GM18909 (cell line): ENCODE measurements around the gene GPC6.

Experiments
- ATAC-seq: cut with Tn5 transposase; IDR thresholded peaks from one replicate; pipeline ENCODE4 v1.9.1; 2021; ENCODE audit warnings: mild to moderate bottlenecking; ENCODE audit not compliant: unreplicated experiment, poor library complexity

The GPC6 gene

DNA sequence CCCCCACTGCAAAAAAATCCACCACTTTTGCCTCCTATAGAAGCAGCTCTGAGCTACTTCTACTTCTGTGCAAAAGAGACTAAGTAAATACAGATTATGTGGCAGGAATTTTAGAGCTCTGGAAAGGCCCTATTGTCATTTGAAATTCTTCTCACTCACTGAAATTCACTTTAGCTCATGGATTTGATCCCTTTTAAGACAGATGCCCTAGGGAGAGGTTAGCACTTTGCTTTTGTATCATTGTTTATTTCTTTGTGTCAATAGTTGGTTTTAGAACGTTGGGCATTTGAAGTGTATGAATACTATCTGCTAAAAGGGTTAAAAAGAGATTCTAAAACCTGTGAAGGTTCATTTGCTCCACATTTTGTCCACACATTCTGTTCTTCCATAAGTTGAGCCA, 528.7 kb downstream of the GPC6 start:
- no peak for ATAC-seq

DNA sequence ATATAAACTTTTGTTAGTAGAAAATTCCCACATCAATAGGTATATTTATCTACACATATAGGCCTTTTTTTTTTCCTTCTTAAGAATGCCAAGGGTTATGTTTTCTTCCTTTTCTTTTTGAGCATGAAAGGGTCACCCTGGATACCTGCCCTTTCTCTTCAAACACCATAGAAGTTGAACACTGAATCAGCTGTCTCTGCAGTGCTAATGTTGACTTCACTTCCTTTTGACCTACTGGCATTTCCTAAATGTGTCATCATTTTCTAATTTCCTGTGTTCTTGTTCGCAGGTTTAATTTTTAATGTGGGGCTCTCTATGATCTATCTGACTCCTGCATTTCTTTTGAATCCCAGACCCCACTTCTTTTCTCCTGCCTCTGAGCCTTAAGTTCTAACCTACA, 532.0 kb downstream of the GPC6 start:
- no peak for ATAC-seq

DNA sequence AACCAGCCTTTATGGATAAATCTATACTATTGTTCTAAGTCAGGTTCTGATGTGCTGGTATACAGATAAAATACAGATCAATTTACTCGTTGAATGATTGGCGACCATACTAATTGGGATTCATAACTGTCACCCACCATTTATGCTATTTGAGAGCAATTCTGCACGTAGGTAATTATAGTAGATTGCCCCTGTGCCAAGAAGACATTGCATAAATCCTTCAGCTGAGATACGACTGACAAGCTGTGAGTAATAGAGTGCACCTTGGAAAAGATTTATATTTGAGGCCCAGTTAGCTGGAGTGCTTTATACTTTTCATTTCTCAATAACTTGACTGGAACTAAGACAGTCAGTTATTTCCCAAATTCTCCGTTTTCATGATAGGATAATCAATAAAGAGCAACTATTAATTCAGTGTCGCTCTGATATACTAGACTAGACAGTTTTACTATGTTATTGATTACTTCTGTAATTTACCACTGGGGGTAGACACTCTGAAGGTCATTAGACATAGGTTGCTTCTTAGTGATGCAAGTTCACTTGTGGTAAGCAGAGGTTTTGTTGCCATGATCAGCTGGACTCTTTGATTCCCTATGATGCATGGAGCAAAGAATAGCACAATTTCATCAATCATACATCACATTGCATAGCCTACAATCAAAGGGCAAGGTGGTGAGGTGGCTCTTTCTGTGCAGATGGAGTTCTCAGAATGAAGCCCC, 536.3 kb downstream of the GPC6 start:
- no peak for ATAC-seq

DNA sequence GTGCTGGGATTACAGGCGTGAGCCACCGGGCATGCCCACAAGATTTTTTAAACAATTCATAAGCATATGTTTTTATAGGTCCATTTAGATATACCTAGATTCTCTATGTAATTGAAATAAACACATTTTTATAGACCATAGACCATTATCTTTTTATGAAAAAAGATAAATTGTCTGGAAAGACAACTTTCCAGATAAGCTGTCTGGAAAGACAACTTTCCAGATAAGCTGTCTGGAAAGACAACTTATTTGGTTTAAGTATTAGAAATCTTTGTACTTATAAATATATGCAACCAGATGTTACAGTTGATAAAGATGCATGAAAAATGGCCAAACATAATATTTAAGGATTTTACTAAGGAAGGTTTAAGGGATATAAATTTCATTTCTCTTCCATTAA, 538.5 kb downstream of the GPC6 start:
- ATAC-seq, result no peak

DNA sequence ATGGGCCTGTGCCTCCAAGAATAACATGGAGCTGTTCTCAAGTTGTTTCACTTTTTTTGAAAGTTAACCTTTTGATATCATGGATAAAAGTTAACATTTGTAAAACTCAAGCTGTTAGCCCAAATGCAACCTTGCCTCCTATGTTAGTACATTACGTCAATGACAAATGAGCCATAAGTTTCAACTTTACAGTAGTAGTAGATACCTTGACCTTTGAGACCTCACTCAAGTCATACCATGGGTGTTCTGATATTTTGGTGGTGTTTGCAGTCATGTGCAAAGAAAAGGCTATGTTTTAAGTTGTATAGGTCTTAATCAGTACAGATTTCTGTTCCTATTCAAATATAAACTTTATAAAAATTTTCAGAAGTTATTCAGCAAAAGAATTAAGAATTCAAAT, 539.2 kb downstream of the GPC6 start:
- ATAC-seq, result no peak

DNA sequence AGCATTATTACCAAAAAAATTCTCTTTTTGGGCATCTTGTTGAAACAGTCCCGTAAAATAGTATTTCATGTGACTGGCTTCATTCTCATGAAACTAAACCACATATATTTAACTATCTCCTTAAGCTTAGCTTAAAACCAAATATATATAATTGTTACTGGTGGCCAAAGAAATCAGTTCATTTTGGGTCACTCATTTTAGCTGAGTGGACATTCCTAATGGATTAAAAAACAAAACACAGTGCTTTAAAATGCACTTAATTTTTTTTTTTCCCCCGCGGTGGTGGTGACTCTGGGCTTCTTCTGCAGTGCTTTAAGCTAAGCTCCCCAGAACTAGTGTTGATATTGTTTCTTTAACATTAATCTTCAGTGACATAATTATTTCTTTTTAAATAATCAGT, 540.1 kb downstream of the GPC6 start:
- no peak for ATAC-seq

DNA sequence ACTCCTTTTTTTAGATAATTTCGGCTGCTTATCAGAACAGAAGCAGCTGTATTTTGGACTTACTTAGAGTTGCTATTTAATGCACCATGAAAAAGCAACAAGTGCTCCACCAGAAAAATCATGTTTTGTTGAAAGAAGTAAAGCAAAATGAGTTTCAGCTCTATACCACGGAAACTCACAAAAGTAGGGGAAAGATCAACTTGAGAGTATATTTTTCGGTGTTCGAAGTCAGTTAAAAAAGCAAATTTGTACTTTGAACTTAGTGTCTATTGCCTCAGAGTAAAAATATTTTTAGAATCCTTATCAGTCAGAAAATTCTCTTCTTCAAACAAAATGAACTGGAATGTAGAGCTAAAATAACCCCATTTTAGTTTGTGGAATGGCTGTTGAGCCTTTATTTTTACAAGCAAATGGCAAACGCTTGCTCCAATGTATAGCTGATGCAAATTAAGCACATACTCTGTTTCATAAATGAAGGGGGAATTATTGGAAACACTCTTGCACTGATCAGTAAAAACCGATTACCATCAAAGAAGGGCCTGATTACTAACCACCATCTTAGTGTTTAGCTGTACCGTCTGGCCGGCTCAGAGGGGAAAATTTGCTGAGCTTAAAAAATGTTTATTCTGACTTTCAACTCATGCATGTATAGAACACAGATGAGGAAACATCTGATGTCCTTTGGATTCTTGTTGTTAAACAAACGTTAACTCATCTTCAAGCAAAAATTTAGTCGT, 540.7 kb downstream of the GPC6 start:
- ATAC-seq, result no peak

DNA sequence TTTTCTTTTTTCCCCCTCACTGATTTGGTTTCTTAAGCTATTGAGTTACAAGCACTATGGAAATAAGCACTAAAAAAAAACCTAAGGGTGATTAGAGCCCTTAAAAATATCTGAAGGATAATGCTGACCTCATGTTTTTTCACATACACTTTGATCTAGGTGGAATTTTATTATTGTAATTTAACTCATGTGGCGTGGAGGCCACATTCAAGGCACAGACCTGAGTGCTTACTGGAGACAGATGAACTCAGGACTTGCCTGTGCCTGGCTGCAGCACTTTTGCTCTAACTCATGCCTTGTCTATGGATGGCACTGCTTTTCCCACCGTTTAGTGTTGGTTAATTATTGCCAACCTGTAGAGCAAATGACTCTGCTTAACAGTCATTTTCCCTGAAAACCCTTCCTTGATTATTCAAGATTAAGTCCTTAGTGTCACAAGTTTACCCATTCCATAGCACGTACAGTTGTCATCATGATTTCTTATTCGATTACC, 541.4 kb downstream of the GPC6 start:
- ATAC-seq, result no peak

DNA sequence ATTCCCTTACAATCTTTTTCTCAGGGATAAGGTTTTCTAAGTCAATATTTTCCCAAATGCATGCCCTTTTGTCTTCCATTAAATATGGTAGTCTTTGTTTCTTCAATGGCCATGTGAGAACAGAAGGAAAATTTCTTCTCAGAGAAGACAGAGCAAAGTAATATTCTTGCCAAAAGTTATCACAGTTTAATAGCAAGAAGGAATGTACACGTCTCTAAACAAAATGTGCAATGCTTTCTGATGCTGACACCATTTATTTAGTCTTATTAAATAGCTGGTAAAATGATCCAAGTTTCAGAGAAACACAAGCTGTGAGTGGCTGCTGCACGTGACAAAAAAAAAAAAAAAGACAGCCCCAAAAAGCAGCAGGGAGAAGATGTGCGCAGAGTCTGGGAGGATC, 542.5 kb downstream of the GPC6 start:
- ATAC-seq, result no peak

DNA sequence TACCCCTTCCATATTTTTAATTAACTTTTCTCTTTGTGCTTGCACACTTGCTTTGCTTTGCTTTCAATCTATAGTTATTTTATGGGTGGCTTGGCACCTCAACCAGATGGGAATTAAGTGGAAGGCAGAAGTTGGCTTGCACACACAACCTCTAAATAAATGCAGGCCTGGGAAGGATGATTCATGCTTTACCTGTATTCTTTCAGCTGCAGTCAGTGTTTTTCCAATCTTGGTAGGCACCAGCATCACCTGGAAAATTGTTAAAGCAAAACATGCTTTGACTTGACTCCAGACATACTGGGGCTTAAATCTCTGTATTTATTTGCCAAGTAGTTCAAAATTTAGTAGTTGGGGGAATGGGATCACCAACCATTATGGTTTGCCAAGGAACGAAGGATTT, 543.0 kb downstream of the GPC6 start:
- no peak for ATAC-seq

DNA sequence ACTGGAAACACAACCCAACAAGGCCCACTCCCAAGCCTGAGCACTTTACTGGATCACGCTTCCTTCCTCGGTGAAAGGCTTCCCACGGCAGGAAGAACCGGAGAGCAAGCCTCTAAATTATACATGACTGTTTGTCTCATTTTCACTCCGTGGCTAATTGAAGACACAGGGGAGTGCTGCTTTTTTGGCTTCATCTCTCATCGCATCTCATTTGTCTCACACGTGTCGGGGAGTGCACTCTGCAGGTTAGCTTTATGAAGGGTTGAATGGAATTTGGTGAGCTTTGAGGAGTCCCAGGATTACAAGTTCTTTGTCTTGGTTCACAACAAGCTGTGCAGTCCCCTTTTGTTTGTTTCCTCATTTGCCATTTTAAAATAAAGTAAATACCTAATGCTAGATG, 544.6 kb downstream of the GPC6 start:
- ATAC-seq, result no peak

DNA sequence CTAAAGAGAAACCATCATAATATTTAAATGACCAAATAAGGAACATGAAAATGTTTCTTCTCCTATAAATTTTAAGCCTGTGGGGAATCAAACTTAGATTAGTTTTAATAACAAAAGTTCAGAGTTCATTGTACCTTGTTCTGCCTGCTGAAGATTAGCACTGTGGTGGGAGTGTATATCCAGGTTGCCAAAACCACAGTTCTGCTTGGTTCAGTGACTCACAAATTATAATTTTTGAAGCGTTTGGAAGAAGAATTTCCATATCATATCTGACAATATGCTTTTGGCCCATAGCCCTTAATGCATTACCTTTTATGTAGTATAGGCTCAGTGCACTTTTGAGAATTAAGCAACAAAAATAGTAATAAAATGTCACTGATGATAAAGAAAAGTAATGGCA, 545.2 kb downstream of the GPC6 start:
- no peak for ATAC-seq

DNA sequence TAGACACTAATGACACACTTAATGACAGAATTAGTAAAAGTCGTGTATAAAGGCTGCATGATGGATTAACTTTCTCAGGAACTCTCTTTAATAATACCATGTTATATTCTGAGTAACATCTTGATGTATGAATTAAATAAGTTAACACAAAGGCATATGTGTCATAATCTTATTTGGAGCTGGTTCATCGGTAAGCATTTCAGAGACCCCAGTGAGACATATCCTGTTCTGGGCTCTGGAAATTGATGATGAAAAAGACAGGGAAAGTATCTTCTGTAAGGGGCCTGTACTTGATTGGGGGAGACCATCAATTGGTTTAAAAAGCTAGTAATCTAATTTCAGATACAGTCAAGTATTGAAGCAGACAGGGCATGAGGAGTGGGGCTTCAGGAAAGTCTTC, 547.9 kb downstream of the GPC6 start:
- no peak for ATAC-seq

DNA sequence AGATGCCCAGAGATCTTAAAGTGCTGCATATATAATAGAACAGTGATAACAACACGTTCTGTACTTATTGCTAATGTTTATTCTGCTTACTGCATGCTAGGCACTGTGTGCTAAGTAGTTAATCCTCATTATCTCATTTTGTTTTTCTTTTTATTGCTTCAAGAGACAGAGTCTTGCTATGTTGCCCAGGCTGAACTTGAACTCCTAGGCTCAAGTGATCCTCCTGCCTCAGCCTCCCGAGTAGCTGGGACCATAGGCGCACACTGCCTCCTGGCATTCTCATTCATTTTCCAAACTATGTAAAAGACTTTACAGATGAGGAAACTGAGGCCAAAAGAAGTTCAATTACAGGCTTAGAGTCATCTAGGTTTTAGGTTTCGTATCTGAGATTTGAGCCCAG, 548.4 kb downstream of the GPC6 start:
- no peak for ATAC-seq

DNA sequence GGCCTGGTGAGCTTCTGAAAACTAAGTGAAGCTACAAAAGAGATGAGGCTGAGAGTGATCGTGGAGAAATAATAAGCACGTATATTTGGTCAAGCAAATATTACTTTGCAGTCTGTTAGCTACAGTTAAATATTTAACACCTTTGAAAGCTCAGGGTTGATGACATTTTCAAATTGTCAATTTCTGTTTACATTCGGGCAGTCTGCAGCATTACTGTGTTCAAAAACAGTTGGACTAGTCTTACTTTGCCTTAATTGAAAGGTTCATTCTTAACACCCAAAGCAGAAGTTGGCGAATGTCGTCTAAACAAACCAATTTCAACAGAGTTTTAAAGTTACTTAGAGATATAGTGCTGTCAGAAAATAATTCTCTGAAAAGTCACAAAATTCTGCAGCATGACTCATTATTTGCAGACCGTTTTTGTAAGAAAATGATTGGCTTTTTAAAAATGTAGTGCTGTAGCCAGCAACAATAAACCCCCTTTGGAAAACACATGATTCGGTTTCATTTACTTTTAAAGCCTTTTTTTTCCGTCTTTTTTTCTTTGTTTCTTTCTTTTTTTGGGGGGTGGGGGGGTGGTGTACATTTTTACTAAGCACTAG, 549.0 kb downstream of the GPC6 start:
- ATAC-seq, result no peak

DNA sequence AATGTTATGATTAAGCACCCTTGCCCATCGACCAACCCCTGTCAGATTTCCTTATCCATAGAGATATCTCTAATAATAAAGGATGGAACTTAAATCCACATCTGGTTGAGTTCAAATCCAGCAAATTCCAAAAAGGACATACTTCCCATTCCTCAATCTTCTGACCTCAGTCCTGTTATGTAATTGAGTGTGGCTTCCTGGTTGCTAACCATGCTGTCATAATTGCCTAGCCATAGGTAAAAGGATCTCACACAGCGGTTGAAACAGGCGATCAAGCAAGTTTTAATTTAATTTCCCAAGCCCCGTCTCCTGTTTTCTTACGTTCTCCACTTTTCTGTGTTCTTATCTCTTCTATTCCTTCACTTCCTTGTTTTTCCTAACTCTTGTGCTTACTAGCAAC, 550.3 kb downstream of the GPC6 start:
- ATAC-seq, result no peak

DNA sequence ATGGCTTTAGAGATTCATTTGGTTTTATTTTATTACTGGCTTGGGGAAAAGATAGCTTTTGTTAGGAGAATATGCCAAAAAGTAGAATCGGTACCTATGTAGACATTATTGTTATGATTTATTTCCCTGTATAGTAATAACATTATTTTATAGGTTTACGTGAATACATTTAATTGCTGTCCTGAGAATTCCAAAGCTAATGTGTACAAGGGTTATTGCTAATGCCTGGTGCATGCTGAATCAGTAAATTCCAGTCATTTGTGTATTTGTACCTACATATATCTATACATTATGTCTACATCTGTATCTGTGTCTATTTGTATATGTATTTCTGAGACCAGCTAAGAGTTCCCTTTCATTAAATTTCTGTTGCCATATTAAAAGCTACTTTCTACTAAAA, 550.9 kb downstream of the GPC6 start:
- no peak for ATAC-seq

DNA sequence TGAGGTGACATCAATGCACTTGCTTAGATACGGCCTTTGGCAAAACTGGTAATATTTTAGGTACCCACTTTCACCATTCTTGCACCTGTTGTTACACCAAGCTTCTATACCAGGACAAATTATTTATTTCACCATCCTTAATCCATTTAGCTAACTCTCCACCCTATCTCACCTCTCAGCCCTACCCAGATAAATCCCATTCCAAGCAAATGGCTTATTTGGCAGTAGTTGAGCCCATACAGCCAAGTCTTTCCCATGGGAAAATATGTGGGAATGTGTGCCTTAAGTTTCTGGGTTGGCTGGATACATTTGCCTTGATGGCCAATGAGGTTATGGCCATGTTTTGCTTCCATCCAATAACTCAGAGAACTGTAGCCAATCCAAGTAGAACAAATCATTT, 551.9 kb downstream of the GPC6 start:
- ATAC-seq, result no peak

DNA sequence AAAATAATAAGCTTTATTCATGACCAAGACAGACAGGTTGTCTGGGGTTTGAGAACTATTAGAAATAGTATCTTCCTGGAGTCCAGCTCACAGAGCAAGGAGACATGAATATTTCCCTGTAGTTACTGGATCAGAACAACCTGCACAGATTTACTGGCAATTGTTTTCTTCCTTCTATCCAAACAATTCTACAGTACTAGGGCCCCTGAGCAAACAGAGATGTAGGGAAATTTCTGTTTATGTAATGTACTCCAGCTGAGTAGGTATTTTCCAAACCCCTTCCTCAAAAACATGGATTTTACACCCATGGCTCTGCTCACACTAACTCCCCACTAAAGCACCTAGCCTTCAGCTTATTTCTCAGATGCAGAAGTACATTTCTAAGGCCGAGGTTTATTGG, 557.6 kb downstream of the GPC6 start:
- no peak for ATAC-seq

DNA sequence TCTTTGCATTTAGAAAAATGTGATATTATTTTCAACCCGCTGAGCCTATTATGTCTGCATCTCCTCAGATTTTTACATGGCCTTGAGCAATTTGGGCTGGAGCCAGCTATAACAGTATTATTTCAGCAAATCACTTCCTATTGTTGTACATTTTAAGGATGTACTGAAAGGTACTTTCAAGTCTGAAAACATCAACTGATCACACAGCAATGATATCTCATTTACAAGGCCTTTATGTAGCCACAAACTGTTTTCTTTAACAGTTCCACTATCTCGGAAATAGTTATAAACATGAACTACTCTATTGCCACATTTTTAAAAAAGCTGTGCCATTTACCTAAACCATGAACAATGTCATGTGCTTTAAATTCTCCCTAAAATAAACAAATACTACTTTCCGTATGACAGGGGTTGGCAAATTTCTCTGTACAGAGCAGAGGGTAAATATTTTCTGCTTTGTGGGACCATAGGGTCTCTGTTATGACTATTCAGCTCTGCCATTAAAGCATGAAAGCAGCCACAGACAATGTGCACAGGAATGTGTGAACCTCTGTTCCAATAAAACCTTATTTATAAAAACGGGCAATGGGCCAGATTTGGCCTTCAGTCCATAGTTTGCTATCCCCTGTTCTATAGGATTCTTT, 560.4 kb downstream of the GPC6 start:
- no peak for ATAC-seq

DNA sequence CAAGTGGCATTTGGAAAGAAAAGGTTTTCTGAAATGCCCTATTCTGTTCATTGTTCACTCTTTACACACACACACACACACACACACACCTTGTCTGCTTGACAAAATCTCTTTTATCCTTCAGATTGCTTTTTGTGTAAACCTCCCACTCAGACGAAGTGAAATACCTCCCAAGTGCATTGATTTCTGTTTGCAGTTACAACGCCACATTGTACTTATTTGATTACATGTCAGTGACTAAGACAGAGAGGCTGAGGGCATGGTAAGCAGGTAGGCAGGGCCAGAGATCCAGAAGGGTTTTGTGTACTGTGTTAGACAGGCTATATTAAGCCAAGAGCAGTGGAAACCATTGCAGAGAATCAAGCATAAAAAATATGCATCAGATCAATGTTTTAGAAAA, 561.8 kb downstream of the GPC6 start:
- no peak for ATAC-seq
